ENCODE measurements around the gene KCTD15. TPM values are rescaled to one million over a fixed set of nuclear protein-coding genes. Genes with fewer than 3 reads are reported as not detected.

Gene KCTD15
- total and polyA plus RNA-seq, 10 of the 15 experiments (the other 5 are each of a cell fraction or from before 2014, with no cell fraction given) = not detected

DNA sequence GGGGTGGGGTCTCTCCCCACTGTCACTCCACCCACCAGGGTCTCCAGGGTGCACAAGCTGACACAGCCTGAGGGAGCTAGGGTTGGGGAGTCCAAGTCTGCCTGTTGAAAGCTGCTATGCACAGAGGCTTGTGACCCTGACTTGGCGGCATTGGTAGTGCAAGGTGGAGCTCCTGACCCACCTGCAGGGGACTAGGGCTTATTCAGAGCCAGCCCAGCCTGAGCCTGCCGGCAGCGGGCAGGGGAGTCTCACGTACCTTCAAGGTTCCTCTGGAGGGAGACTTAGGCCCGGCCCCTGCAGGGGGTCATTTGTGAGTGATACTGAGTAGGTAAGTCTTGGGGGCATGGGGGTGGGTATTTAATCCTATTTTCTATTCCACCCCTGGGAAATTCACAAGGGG is 4.7 kb downstream of the KCTD15 start:
- WGBS (ENCODE audit: insufficient coverage, insufficient replicate concordance, low lambda C conversion rate, missing lambda C conversion rate) = 20% methylated on average over 5 of the region's 5 CpGs
- no TSS peak for BruUV-seq (replicated peaks)
- ChIA-PET POLR2A (no interaction called here), CTCF (no interaction called here), SMC1A (ENCODE audit: uncharacterized antibody, unreplicated experiment) (no interaction called here), RAD21 (ENCODE audit: unreplicated experiment) (no interaction called here)
- Histone ChIP-seq H3K79me2 (ENCODE audit: control insufficient read depth, insufficient read depth, low read length) (no peaks in the 10 kb centered on the region), H3K4me1 (ENCODE audit: control insufficient read depth, insufficient read depth, low read length) (no peaks in the 10 kb centered on the region), H3K9me3 (replicated peaks; ENCODE audit: control insufficient read depth, insufficient read depth, low read length) (no peaks in the 10 kb centered on the region), H3K9ac (ENCODE audit: control insufficient read depth, insufficient read depth, low read length) (no peak overlapping the region), H3K4me2 (ENCODE audit: control insufficient read depth, insufficient read depth) (no peak overlapping the region), H3K27ac (ENCODE audit: control insufficient read depth, insufficient read depth) (no peak overlapping the region), H4K20me1 (ENCODE audit: control insufficient read depth, insufficient read depth) (no peaks in the 10 kb centered on the region), H3K36me3 (ENCODE audit: control insufficient read depth in 2 of 2, insufficient read depth in 2 of 2, low read length in 1 of 2) (no peaks in the 10 kb centered on the region), H2AFZ (ENCODE audit: control insufficient read depth, low read depth, low read length) (no peak overlapping the region), H3K27me3 (replicated peaks in 1 of 2; ENCODE audit: control insufficient read depth in 2 of 2, insufficient read depth in 2 of 2, low read length in 1 of 2) (peaks cover 0 to 3% of the 10 kb centered on the region in 2 experiments; a peak in 2 of 4 replicates), H3K4me3 (no peak overlapping the region)
- no peak for DNase-seq (ENCODE audit: low read depth, low spot score)
- FAIRE-seq = no peak
- in situ Hi-C loops (cut with MboI) (no loop called here), intact Hi-C loops (cut with micrococcal nuclease; ENCODE audit: unreplicated experiment) (no loop called here)
- TF ChIP-seq EED (IDR thresholded peaks at IDR 0.05; ENCODE audit: low read depth) (no peak), MXI1 (IDR thresholded peaks at IDR 0.05; ENCODE audit: low read depth, low read length) (no peak), SRF (IDR thresholded peaks at IDR 0.05; ENCODE audit: low read depth in 2 of 2, low read length in 2 of 2) (no peak), SMC3 (IDR thresholded peaks at IDR 0.05; ENCODE audit: borderline replicate concordance, low read length) (no peak), SREBF2 (IDR thresholded peaks at IDR 0.05; ENCODE audit: low read length) (no peak), ZSCAN29 (IDR thresholded peaks at IDR 0.05) (no peak), ESRRA (IDR thresholded peaks at IDR 0.05; ENCODE audit: low read length) (no peak), BCL11A (IDR thresholded peaks at IDR 0.05; ENCODE audit: low read depth, low read length) (no peak), NFIC (IDR thresholded peaks at IDR 0.05; ENCODE audit: low read depth, low read length) (no peak), FOXK2 (IDR thresholded peaks at IDR 0.05) (no peak), CBX5 (IDR thresholded peaks at IDR 0.05; ENCODE audit: low read depth) (no peak)
- TF ChIP-seq, protein P1, sequence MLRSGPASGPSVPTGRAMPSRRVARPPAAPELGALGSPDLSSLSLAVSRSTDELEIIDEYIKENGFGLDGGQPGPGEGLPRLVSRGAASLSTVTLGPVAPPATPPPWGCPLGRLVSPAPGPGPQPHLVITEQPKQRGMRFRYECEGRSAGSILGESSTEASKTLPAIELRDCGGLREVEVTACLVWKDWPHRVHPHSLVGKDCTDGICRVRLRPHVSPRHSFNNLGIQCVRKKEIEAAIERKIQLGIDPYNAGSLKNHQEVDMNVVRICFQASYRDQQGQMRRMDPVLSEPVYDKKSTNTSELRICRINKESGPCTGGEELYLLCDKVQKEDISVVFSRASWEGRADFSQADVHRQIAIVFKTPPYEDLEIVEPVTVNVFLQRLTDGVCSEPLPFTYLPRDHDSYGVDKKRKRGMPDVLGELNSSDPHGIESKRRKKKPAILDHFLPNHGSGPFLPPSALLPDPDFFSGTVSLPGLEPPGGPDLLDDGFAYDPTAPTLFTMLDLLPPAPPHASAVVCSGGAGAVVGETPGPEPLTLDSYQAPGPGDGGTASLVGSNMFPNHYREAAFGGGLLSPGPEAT (IDR thresholded peaks at IDR 0.05; ENCODE audit: low read depth) = no peak
- ATAC-seq = no peak

All from GM12878 (cell line).